Measurements from ENCODE around the gene TANGO2. TPM values are rescaled to one million over a fixed set of nuclear protein-coding genes. Genes with fewer than 3 reads are reported as not detected.

The TANGO2 gene
- total RNA-seq, 3 donors from 2014 or later = 17.5 to 29.7 (median 27.6) TPM

DNA sequence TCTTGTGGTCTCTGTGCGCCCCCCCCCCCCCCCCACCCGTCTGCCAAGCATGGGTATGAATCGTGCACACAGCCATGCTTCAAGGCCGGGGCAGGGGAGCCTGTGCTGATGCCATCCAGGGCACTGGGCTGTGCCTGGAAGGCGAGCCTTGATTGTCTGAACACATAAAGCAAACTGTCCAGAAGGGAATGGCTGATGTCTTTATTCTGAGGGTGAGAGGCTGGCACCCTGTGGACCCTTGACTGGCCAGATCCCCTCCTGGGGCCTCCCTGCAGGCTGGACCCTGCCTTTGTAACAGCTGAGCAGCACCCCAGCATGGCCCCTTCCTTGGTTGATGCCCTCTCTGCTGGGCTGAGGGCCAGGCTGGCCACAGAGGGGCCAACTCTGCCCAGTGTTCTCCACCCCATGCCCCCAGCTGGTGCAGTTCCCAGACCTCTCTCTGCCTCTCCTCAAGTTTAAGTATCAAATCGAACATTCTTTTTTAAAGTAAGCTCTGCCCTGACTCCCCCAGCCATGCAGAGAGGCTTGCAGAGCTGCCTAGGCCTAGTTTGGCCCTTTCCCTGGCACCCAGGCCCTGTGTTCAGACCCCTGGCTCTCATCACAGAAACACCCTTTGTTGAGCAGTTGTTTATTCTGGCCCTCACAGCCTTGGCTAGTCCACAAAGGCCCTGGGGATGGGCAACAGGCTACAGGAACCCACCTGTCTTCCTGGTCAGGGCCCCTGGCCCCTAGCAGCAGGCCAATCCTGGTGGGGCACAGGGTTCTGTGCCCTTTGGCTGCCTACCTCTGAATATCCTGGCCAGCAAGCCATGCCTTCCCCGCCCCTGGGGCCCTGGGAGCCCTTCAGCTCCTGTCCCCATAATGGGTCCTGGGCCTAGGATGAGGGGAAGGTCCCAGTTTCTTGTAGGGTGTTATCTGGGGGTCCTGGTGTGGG, 91.0 kb downstream of the TANGO2 start:
- no peak for ATAC-seq
- Histone ChIP-seq H3K4me3 (no peak overlapping the region), H3K36me3 (ENCODE audit: low read depth) (peaks cover 8% of the 10 kb centered on the region), H3K9me3 (no peaks in the 10 kb centered on the region), H3K4me1 (ENCODE audit: low read depth) (peaks cover 12% of the 10 kb centered on the region)
- intact Hi-C loops (cut with DNase I, micrococcal nuclease) = no loop called here
- TF ChIP-seq, protein P1, sequence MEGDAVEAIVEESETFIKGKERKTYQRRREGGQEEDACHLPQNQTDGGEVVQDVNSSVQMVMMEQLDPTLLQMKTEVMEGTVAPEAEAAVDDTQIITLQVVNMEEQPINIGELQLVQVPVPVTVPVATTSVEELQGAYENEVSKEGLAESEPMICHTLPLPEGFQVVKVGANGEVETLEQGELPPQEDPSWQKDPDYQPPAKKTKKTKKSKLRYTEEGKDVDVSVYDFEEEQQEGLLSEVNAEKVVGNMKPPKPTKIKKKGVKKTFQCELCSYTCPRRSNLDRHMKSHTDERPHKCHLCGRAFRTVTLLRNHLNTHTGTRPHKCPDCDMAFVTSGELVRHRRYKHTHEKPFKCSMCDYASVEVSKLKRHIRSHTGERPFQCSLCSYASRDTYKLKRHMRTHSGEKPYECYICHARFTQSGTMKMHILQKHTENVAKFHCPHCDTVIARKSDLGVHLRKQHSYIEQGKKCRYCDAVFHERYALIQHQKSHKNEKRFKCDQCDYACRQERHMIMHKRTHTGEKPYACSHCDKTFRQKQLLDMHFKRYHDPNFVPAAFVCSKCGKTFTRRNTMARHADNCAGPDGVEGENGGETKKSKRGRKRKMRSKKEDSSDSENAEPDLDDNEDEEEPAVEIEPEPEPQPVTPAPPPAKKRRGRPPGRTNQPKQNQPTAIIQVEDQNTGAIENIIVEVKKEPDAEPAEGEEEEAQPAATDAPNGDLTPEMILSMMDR (IDR thresholded peaks at IDR 0.05) = no peak
- peak in 2 of 3 donors; percentile 24 to 43 for DNase-seq

DNA sequence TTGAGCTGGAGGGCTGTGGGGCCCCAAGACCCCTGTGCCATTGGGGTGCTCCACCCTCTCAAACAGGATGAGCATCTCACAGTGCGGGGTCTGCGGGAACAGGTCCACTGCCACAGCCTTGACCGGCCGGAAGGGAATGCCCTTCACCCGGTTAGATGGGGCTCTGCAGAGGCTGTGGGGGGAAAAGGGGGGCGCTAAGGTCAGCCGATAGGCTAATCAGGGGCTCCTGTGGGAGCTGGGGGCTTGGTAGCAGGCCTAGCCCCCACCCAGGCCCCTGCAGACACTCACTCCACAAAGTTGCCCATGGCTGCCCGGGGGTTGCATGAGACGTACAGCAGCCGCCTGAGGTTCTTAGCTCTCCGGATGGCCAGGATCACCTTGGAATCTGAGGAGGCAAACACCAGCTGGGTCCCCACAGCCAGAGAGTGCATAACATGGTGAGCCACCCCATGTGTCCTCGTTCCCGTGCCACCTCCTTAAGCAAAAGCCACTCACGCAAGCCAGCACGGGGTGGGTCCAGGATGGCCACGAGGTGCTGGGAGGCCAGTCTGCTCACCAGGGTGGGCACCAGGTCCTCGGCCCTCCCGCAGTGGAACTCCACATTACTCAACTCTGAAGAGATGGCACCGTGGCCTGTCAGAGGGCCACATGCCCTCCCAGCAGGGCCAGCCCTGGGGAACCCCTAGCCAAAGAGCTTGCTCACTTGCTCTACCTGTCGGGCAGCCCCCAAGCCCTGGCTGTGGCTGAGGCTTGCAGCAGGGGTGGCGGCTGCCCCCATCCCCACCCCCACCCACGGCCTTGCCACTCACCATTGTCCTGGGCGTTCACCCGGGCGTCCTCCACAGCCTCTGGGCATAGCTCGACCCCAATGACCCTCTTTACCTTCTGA, 92.0 kb downstream of the TANGO2 start:
- ATAC-seq (no peak), DNase-seq (peak in 2 of 3 donors; percentile 27 to 46)
- TF ChIP-seq, protein P1 (IDR thresholded peaks at IDR 0.05) = no peak
- Histone ChIP-seq H3K4me3 (no peak overlapping the region), H3K4me1 (ENCODE audit: low read depth) (peaks cover 12% of the 10 kb centered on the region), H3K9me3 (no peaks in the 10 kb centered on the region), H3K36me3 (ENCODE audit: low read depth) (no peaks in the 10 kb centered on the region)
- intact Hi-C loops (cut with DNase I, micrococcal nuclease) = no loop called here

DNA sequence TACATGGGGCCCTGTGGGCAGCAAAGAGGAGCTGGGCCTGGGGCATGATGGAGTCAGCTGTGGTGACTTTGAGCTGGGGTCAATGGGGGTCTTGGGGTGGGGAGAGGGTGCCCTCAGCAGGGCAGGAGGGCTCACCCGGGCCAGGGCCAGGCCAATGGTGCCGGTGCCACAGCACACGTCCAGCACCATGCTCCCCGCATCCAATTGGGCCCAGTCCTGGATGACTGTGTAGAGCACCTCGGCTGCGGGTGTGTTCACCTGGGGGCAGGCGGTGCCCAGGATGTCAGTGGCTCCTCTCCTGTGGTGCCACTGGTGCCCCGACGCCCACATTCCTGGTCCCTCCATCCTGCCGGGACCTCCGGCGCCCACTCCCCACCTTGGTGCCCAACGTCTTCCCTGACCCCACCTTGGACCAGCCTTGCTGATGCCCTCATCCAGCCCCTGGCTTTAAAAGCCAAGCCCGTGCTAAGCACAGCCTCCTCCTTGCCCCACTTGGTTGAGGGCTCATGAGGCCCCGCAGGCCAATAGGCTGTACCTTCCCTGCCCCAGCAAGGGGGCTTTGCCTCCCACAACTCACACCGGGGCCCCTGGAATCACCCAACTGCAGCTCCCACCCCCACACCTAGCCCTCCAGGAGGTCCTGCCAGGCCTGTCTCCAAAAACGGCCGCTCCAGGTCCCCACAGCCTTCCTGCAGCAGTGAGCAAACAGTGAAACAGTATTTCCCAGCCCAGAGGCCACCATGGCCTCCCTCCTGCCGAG, 92.8 kb downstream of the TANGO2 start:
- Histone ChIP-seq H3K9me3 (no peaks in the 10 kb centered on the region), H3K4me1 (ENCODE audit: low read depth) (peaks cover 21% of the 10 kb centered on the region), H3K4me3 (no peak overlapping the region), H3K36me3 (ENCODE audit: low read depth) (no peaks in the 10 kb centered on the region)
- TF ChIP-seq, protein P1 (IDR thresholded peaks at IDR 0.05) = no peak
- intact Hi-C loops (cut with DNase I, micrococcal nuclease) = no loop called here
- DNase-seq (peak in 2 of 3 donors; percentile 25 to 53), ATAC-seq (no peak)

- Histone ChIP-seq H3K4me1 (ENCODE audit: low read depth) (peaks cover 25% of the 10 kb centered on the region), H3K4me3 (no peak overlapping the region), H3K36me3 (ENCODE audit: low read depth) (no peaks in the 10 kb centered on the region), H3K9me3 (no peaks in the 10 kb centered on the region)
- TF ChIP-seq, protein P1 (IDR thresholded peaks at IDR 0.05) = no peak
- intact Hi-C loops (cut with DNase I, micrococcal nuclease) = no loop called here
- peak in 2 of 3 donors; percentile 32 to 52 for DNase-seq
- no peak for ATAC-seq
Measured at GRCh38 chr22:20114506-20115475, 93.9 kb downstream of the TANGO2 start.

All from mucosa of descending colon (tissue), 3 donors.